Left lung (tissue), 10 donors: Measurements from ENCODE around the gene ZNF568. TPM values are rescaled to one million over a fixed set of nuclear protein-coding genes. Genes with fewer than 3 reads are reported as not detected.

ENCODE experiments used
- ATAC-seq: fragments of 200-7000 bp; cut with Tn5 transposase; one replicate; pipeline ENCODE4 v1.9.1; 2020; ENCODE audit warnings: moderate library complexity
- DNase-seq, 4 donors: peaks; one replicate each; pipeline ENCODE4 v3.0.0-alpha.2; 2013 to 2020
- H3K27ac ChIP-seq, 2 donors: fragments of 200-600 bp; sonication (generic) in 1 of 2; one replicate each; pipeline versions ENCODE4 v1.5.0 to v1.8.0; 2020 to 2021
- H3K27me3 ChIP-seq, 2 donors: fragments of 200-600 bp; sonication (generic) in 1 of 2; one replicate each; pipeline versions ENCODE4 v1.5.0 to v1.8.0; 2020 to 2021
- H3K36me3 ChIP-seq, 2 donors: fragments of 200-600 bp; sonication (generic) in 1 of 2; one replicate each; pipeline versions ENCODE4 v1.5.0 to v1.8.0; 2020 to 2021
- H3K4me1 ChIP-seq, 2 donors: fragments of 200-600 bp; one replicate each; pipeline ENCODE4 v1.8.0; 2021
- H3K4me3 ChIP-seq, 2 donors: fragments of 200-600 bp; sonication (generic) in 1 of 2; one replicate each; pipeline versions ENCODE4 v1.5.0 to v1.8.0; 2020 to 2021; ENCODE audit warnings: mild to moderate bottlenecking in 1 of 2
- H3K9me3 ChIP-seq, 2 donors: fragments of 200-600 bp; sonication (generic) in 1 of 2; one replicate each; pipeline versions ENCODE4 v1.5.0 to v1.8.0; 2020 to 2021
- intact Hi-C, 2 donors: fragments of 100-400 bp; cut with DNase I; formaldehyde crosslinking; loops; one replicate each; pipeline versions ENCODE4 v1.11.2 to v1.14.2; 2022
- polyA plus RNA-seq, 6 donors: library from polyadenylated mRNA; unstranded; fragments of 120-200 nt; gene quantifications; one replicate each; pipeline ENCODE4 v1.2.1, GENCODE V29; 2013; ENCODE audit not compliant: insufficient read length in 6 of 6
- total RNA-seq, 2 donors: library from RNA; stranded (reverse); fragmentation: NEBNext Ultra II Directional; extraction: Animal tissue kit (Norgen Biotek cat#: 25700); gene quantifications; one replicate each; pipeline ENCODE4 v1.2.1, GENCODE V29; 2021
- TF ChIP-seq, protein P1 (sequence below), 2 donors: fragments of 200-600 bp; sonication (generic) in 1 of 2; IDR thresholded peaks; one replicate each; pipeline versions ENCODE4 v1.5.0 to v1.8.0; 2021; ENCODE audit warnings: antibody characterized with exemption in 2 of 2
- donor health status: DM: no; HTN: yes; CAD: no.
- donor health status: DM: no; HTN: no; CAD: no.

ZNF568 gene
- total and polyA plus RNA-seq, 8 donors, result 7.1 to 31.8 (median 27.8) TPM

DNA sequence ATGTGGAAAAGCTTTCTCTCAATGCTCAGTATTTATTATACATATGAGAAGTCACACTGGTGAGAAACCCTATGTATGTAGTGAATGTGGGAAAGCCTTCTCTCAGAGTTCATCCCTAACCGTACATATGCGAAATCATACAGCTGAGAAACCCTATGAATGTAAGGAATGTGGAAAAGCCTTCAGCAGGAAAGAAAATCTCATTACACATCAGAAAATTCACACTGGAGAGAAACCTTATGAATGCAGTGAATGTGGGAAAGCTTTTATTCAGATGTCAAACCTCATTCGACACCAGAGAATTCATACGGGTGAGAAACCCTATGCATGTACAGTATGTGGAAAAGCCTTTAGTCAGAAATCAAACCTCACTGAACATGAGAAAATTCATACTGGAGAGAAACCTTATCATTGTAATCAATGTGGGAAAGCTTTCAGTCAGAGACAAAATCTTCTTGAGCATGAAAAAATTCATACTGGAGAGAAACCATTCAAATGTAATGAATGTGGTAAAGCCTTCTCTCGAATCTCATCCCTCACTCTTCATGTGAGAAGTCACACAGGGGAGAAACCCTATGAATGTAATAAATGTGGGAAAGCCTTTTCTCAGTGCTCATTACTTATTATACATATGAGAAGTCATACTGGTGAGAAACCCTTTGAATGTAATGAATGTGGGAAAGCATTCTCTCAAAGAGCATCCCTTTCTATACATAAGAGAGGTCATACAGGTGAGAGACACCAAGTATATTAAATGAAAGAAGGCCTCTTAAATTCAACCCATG is 34.4 kb downstream of the ZNF568 start:
- Histone ChIP-seq H3K4me1 (no peaks in the 10 kb centered on the region), H3K36me3 (peaks cover 4 to 62% of the 10 kb centered on the region in 2 donors), H3K9me3 (peaks cover 0 to 100% of the 10 kb centered on the region in 2 donors), H3K27ac (no peak overlapping the region), H3K4me3 (no peak overlapping the region), H3K27me3 (no peaks in the 10 kb centered on the region)
- DNase-seq (no peak), ATAC-seq (no peak)
- TF ChIP-seq, protein P1, sequence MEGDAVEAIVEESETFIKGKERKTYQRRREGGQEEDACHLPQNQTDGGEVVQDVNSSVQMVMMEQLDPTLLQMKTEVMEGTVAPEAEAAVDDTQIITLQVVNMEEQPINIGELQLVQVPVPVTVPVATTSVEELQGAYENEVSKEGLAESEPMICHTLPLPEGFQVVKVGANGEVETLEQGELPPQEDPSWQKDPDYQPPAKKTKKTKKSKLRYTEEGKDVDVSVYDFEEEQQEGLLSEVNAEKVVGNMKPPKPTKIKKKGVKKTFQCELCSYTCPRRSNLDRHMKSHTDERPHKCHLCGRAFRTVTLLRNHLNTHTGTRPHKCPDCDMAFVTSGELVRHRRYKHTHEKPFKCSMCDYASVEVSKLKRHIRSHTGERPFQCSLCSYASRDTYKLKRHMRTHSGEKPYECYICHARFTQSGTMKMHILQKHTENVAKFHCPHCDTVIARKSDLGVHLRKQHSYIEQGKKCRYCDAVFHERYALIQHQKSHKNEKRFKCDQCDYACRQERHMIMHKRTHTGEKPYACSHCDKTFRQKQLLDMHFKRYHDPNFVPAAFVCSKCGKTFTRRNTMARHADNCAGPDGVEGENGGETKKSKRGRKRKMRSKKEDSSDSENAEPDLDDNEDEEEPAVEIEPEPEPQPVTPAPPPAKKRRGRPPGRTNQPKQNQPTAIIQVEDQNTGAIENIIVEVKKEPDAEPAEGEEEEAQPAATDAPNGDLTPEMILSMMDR (IDR thresholded peaks at IDR 0.05), result no peak
- intact Hi-C loops, result no loop called here

DNA sequence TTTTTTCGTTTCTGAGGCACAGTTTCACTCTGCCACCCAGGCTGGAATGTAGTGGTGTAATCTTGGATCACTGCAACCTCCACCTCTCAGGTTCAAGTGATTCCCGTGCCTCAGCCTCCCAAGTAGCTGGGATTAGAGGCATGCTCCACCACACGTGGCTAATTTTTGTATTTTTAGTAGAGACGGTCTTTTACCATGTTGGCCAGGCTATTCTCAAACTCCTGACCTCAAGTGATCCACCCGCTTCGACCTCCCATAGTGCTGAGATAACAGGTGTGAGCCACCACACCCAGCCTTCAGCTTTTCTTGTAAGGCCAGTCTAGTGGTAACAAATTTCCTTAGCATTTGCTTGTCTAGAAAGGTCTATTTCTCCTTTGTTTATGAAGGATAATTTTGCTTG is 46.2 kb downstream of the ZNF568 start:
- intact Hi-C loops, result no loop called here
- Histone ChIP-seq H3K9me3 (peaks cover 4 to 98% of the 10 kb centered on the region in 2 donors), H3K27ac (no peak overlapping the region), H3K4me1 (no peaks in the 10 kb centered on the region), H3K27me3 (no peaks in the 10 kb centered on the region), H3K36me3 (no peaks in the 10 kb centered on the region), H3K4me3 (no peak overlapping the region)
- ATAC-seq, result no peak
- DNase-seq, result no peak
- TF ChIP-seq, protein P1 (IDR thresholded peaks at IDR 0.05), result no peak

- Histone ChIP-seq H3K27ac (no peak overlapping the region), H3K27me3 (no peaks in the 10 kb centered on the region), H3K4me1 (no peaks in the 10 kb centered on the region), H3K9me3 (peaks cover 4 to 92% of the 10 kb centered on the region in 2 donors), H3K4me3 (no peak overlapping the region), H3K36me3 (no peaks in the 10 kb centered on the region)
- TF ChIP-seq, protein P1 (IDR thresholded peaks at IDR 0.05), result no peak
- no peak for ATAC-seq
- intact Hi-C loops, result no loop called here
- peak in 1 of 4 donors; percentile 17 for DNase-seq
Observed at GRCh38 chr19:36963280-36963679, 47.1 kb downstream of the ZNF568 start.

GRCh38 chr19:36972571-36972970 is 56.4 kb downstream of the ZNF568 start:
- TF ChIP-seq, protein P1 (IDR thresholded peaks at IDR 0.05), result no peak
- ATAC-seq, result no peak
- H3K27ac ChIP-seq, result peak overlapping the region; percentile 54 to 79
- H3K27me3 ChIP-seq, result no peaks in the 10 kb centered on the region
- peaks cover 0 to 20% of the 10 kb centered on the region in 2 donors for H3K9me3 ChIP-seq
- DNase-seq, result peak in 2 of 4 donors; percentile 31 to 79
- H3K36me3 ChIP-seq, result peaks cover 0 to 7% of the 10 kb centered on the region in 2 donors
- intact Hi-C loops, result loop anchor here in 1 of 2 donors (10.0 kb wide), 1 partner anchor 202 kb away; the partner anchor contains the start of gene ZNF585A
- peaks cover 0 to 16% of the 10 kb centered on the region in 2 donors for H3K4me1 ChIP-seq
- H3K4me3 ChIP-seq, result peak overlapping the region; percentile 55 to 63
